Pancreas (tissue), 10 donors: ENCODE results near the gene SNX9. TPM values are rescaled to one million over a fixed set of nuclear protein-coding genes. Genes with fewer than 3 reads are reported as not detected.

Experiments
- ATAC-seq, 4 donors: fragments of 200-7000 bp; cut with Tn5 transposase; one replicate each; pipeline versions ENCODE4 v1.8.0 to v1.9.1; 2020; ENCODE audit warnings: mild to moderate bottlenecking in 4 of 4, moderate library complexity in 4 of 4
- DNase-seq, 6 donors: peaks; one replicate each; pipeline ENCODE4 v3.0.0-alpha.2; 2020
- FAIRE-seq: peaks from 2 replicates; lab custom pipeline; 2012; peaks lifted over from hg19 to GRCh38; lab: Jason Lieb, UNC
- H3K27ac ChIP-seq, 4 donors: fragments of 200-600 bp; sonication (generic); 1 replicate in 3 of 4; 2 replicates in 1 of 4; pipeline versions ENCODE4 v1.5.0 to v1.8.0; 2020
- H3K27me3 ChIP-seq, 4 donors: fragments of 200-600 bp; one replicate each; pipeline ENCODE4 v1.8.0; 2021
- H3K36me3 ChIP-seq, 3 donors: fragments of 200-600 bp; sonication (generic) in 1 of 3; one replicate each; pipeline versions ENCODE4 v1.5.0 to v1.8.0; 2020 to 2021
- H3K4me1 ChIP-seq, 3 donors: fragments of 200-600 bp; one replicate each; pipeline ENCODE4 v1.8.0; 2021
- H3K4me3 ChIP-seq, 4 donors: fragments of 200-600 bp; sonication (generic) in 2 of 4; one replicate each; pipeline versions ENCODE4 v1.5.0 to v1.8.0; 2020 to 2021
- H3K9me3 ChIP-seq, 4 donors: fragments of 200-600 bp; one replicate each; pipeline ENCODE4 v1.8.0; 2021
- WGBS, 2 donors: extraction: QIAGEN DNeasy Blood & Tissue Kit; methylation state at CpG; one replicate each; pipeline ENCODE4 v1.1.7; 2013; 5-methylcytosine and 5-hydroxymethylcytosine counted together
- intact Hi-C, 3 donors: fragments of 100-400 bp; cut with DNase I; formaldehyde crosslinking; loops; one replicate each; pipeline versions ENCODE4 v1.11.1 to v1.14.2; 2022
- polyA plus RNA-seq, 2 donors: library from polyadenylated mRNA; stranded (reverse); fragments of 200-250 nt; gene quantifications; one replicate each; pipeline ENCODE4 v1.2.3, GENCODE V29; 2013
- total RNA-seq, 6 donors: library from RNA; stranded (reverse); fragmentation: NEBNext Ultra II Directional in 4 of 6; extraction: Animal tissue kit (Norgen Biotek cat#: 25700) in 4 of 6; gene quantifications; one replicate each; pipeline versions ENCODE4 v1.2.1 to v1.2.4, GENCODE V29; 2021 to 2023
- TF ChIP-seq, protein P1 (sequence below), 4 donors: fragments of 200-600 bp; sonication (generic) in 3 of 4; IDR thresholded peaks; one replicate each; pipeline versions ENCODE4 v1.5.0 to v1.8.0; 2021; ENCODE audit warnings: antibody characterized with exemption in 4 of 4
- donor health status: healthy with polysubstance abuse.
- donor health status: DM: no; HTN: no; CAD: no; lungs with moderate emphysema.
- donor health status: DM: no; HTN: no; CAD: no.
- donor health status: control.
- donor health status: control.
- donor health status: Bipolar disorder and iron deficiency.
- donor health status: DM: yes; HTN: yes; CAD: no.
- donor health status: DM: no; HTN: no; CAD: no.
- donor health status: DM: no; HTN: no; CAD: no.
- donor health status: DM: yes; HTN: yes; CAD: no.

SNX9 gene
- total and polyA plus RNA-seq, 8 donors = 14.2 to 27.4 (median 16.2) TPM

DNA sequence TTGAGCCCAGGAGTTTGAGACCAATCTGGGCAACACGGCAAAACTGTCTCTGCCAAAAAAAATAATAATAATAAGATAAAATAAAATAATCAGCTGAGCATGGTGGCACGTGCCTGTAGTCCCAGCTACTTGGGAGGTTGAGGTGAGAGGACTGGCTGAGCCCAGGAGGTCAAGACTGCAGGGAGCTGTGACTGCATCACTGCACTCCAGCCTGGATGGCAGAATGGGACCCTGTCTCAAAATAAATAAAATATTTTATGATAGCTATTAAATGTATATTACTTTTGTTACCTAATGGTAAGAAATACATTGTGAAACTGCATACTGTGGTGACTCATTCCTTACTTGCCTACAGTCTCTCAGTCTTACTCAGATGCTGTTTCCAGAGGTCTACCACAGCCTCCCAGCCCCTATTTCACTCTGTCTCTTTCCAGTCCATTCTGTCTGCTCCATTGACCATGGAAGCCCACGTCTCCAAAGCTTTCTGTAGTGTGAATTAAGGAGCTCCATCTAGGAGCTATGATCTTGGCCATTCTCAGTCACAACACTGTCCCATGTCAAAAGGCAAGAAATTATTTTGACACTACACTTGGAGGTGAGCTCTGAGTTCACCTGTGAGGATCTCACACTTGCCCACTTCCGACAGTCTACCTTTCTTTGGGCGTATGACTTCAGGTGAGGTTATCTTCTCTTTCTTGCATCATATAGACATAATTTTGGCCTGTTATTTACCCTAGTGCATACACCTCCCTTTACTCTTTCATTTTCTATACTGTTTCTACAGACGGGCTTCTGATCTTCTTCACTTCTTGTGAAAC, 22.4 kb upstream of the SNX9 start:
- H3K27ac ChIP-seq = no peak overlapping the region
- H3K4me3 ChIP-seq = no peak overlapping the region
- FAIRE-seq = no peak
- ATAC-seq = no peak
- no peaks in the 10 kb centered on the region for H3K27me3 ChIP-seq
- TF ChIP-seq, protein P1, sequence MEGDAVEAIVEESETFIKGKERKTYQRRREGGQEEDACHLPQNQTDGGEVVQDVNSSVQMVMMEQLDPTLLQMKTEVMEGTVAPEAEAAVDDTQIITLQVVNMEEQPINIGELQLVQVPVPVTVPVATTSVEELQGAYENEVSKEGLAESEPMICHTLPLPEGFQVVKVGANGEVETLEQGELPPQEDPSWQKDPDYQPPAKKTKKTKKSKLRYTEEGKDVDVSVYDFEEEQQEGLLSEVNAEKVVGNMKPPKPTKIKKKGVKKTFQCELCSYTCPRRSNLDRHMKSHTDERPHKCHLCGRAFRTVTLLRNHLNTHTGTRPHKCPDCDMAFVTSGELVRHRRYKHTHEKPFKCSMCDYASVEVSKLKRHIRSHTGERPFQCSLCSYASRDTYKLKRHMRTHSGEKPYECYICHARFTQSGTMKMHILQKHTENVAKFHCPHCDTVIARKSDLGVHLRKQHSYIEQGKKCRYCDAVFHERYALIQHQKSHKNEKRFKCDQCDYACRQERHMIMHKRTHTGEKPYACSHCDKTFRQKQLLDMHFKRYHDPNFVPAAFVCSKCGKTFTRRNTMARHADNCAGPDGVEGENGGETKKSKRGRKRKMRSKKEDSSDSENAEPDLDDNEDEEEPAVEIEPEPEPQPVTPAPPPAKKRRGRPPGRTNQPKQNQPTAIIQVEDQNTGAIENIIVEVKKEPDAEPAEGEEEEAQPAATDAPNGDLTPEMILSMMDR (IDR thresholded peaks at IDR 0.05) = no peak
- H3K4me1 ChIP-seq = no peaks in the 10 kb centered on the region
- no peaks in the 10 kb centered on the region for H3K9me3 ChIP-seq
- intact Hi-C loops = no loop called here
- 68 to 72% methylated on average over 6 of the region's 6 CpGs for WGBS, 2 donors
- no peaks in the 10 kb centered on the region for H3K36me3 ChIP-seq
- no peak for DNase-seq

DNA sequence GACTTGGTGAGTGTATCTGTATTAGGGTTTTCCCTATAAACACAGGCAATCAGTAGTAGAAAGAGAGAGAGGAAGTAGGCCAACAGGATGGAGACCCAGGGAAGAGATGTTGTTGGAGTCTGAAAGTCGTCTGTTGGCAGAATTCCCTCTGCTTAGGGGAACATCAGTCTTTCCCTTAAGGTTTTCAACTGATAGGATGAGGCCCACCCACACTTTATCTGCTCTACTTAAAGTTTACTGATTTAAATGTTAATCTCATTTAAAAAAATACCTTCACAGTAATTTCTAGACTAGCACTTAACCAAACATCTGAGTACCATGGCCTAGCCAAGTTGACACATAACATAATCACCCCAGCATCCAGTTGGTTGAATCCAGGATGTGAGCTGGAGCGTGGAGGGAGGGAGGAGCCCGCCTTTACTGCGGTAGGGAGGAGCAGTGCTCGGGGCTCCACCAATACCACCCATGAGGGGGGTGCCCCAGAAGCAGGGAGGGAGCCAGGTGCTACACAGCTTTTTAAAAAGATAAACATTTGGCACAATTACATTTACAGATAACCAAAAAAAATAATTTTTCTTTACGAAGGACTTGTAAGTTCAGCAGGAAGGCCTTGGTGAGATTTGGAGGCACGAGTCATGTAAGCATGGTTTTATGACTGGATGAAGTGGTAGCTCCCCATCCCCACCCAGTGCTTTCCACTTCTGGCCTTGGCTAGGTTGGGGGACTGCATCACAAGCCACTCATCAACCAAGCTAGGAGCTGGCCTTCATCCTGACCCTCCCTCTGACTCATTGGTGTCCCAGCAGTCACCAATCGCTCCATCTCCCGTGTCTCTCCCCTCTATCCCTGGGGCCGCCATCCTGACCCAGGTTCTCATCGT, 18.4 kb upstream of the SNX9 start:
- WGBS, 2 donors = 83 to 89% methylated on average over 11 of the region's 11 CpGs
- H3K36me3 ChIP-seq = no peaks in the 10 kb centered on the region
- no peaks in the 10 kb centered on the region for H3K9me3 ChIP-seq
- ATAC-seq = no peak
- no peaks in the 10 kb centered on the region for H3K4me1 ChIP-seq
- H3K4me3 ChIP-seq = no peak overlapping the region
- no peak for DNase-seq
- H3K27ac ChIP-seq = no peak overlapping the region
- intact Hi-C loops = no loop called here
- H3K27me3 ChIP-seq = no peaks in the 10 kb centered on the region
- TF ChIP-seq, protein P1 (IDR thresholded peaks at IDR 0.05) = no peak
- FAIRE-seq = no peak

DNA sequence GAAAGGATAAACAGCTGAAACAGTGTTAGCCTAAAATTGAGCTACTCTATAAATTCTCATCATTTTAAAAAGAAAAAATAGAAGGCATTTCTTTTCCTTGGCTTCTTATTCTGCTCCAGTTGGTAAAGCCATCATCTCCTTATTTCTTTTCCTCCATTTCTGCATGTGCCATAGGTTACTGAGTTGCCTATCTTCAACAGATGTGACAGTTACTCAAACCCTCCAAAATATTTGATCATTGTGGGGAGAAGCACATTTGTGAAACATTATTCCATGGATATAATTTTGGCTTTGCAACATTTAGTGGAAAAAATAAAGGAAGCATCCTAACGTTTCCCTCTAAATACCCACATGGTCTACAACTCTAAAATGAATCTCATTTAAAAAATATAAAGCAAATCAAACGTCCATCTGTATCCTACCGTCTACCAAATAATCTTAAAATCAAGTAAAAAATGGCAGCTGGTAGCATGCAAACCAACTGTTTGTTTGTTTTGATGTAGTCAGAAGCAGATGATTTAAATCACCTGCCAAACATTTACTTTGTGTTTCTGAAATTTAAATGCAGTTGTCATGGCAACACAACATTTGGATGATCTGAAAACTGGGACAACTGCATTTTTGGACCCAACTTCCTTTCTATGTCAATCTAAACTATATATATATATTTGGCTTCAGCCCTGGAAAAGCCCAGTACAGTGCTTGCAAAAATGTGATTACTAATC, 16.8 kb upstream of the SNX9 start:
- intact Hi-C loops = no loop called here
- FAIRE-seq (no peak), DNase-seq (no peak), ATAC-seq (no peak)
- Histone ChIP-seq H3K36me3 (no peaks in the 10 kb centered on the region), H3K4me3 (no peak overlapping the region), H3K27me3 (no peaks in the 10 kb centered on the region), H3K4me1 (no peaks in the 10 kb centered on the region), H3K27ac (no peak overlapping the region), H3K9me3 (no peaks in the 10 kb centered on the region)
- TF ChIP-seq, protein P1 (IDR thresholded peaks at IDR 0.05) = no peak
- WGBS, 2 donors = 56 to 58% methylated on average over 3 of the region's 3 CpGs

DNA sequence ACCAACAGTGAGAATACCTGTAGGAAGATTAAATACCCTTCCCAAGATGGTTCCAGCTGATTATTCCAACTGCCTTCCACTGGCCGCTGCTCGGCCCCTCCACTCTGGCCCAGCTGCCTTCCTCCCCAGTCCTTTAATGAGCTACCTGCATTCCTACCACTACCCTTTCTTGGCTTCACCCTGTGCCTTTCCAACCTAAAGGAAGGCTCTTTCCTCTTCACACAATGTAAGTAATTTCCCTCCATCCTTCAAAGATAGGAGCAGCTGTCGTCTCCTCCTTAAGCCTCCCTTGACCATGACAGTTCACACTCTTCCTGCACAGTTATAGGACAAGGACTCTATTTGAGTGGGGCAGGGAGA, 16.2 kb upstream of the SNX9 start:
- no peak for FAIRE-seq
- H3K27me3 ChIP-seq = no peaks in the 10 kb centered on the region
- H3K4me1 ChIP-seq = no peaks in the 10 kb centered on the region
- ATAC-seq = no peak
- no peaks in the 10 kb centered on the region for H3K36me3 ChIP-seq
- H3K9me3 ChIP-seq = no peaks in the 10 kb centered on the region
- TF ChIP-seq, protein P1 (IDR thresholded peaks at IDR 0.05) = no peak
- 90% methylated on average over 3 of the region's 3 CpGs for WGBS, 2 donors
- intact Hi-C loops = no loop called here
- no peak for DNase-seq
- H3K27ac ChIP-seq = no peak overlapping the region
- H3K4me3 ChIP-seq = no peak overlapping the region
